Measurements from ENCODE around the gene CYB5B.

The CYB5B gene

GRCh38 chr16:69410219-69410990, 14.0 kb upstream of the CYB5B start:
- H3K9me3 ChIP-seq (ENCODE audit: control insufficient read depth, low read length): no peaks in the 10 kb centered on the region
- 84 to 96% methylated on average over 4 to 5 of the region's 6 CpGs for WGBS, 2 experiments (ENCODE audit: insufficient coverage in 2 of 2)
- H3K36me3 ChIP-seq (ENCODE audit: control insufficient read depth, insufficient read depth, low read length): no peaks in the 10 kb centered on the region
- H3K4me1 ChIP-seq (ENCODE audit: control insufficient read depth, insufficient read depth, low read length, poor library complexity, severe bottlenecking): peaks cover 3% of the 10 kb centered on the region
- peak overlapping the region; percentile 48 for H3K27ac ChIP-seq (ENCODE audit: low read depth, low read length, severe bottlenecking)
- no peak overlapping the region for H3K4me3 ChIP-seq (ENCODE audit: extremely low read depth, insufficient read depth, low read length, poor library complexity, severe bottlenecking)

GRCh38 chr16:69411064-69411985, 13.1 kb upstream of the CYB5B start:
- H3K4me1 ChIP-seq (ENCODE audit: control insufficient read depth, insufficient read depth, low read length, poor library complexity, severe bottlenecking): peaks cover 3% of the 10 kb centered on the region
- no peak overlapping the region for H3K4me3 ChIP-seq (ENCODE audit: extremely low read depth, insufficient read depth, low read length, poor library complexity, severe bottlenecking)
- H3K27ac ChIP-seq (ENCODE audit: low read depth, low read length, severe bottlenecking): no peak overlapping the region
- no peaks in the 10 kb centered on the region for H3K36me3 ChIP-seq (ENCODE audit: control insufficient read depth, insufficient read depth, low read length)
- H3K9me3 ChIP-seq (ENCODE audit: control insufficient read depth, low read length): no peaks in the 10 kb centered on the region
- 80 to 83% methylated on average over 9 to 10 of the region's 18 CpGs for WGBS, 2 experiments (ENCODE audit: insufficient coverage in 2 of 2)

GRCh38 chr16:69412287-69412686, 12.1 kb upstream of the CYB5B start:
- Histone ChIP-seq H3K9me3 (ENCODE audit: control insufficient read depth, low read length) (no peaks in the 10 kb centered on the region), H3K36me3 (ENCODE audit: control insufficient read depth, insufficient read depth, low read length) (no peaks in the 10 kb centered on the region), H3K4me1 (ENCODE audit: control insufficient read depth, insufficient read depth, low read length, poor library complexity, severe bottlenecking) (peaks cover 8% of the 10 kb centered on the region), H3K4me3 (ENCODE audit: extremely low read depth, insufficient read depth, low read length, poor library complexity, severe bottlenecking) (no peak overlapping the region), H3K27ac (ENCODE audit: low read depth, low read length, severe bottlenecking) (no peak overlapping the region)
- WGBS, 2 experiments (ENCODE audit: insufficient coverage in 2 of 2): 89 to 94% methylated on average over 7 to 10 of the region's 12 CpGs

- H3K36me3 ChIP-seq (ENCODE audit: control insufficient read depth, insufficient read depth, low read length): no peaks in the 10 kb centered on the region
- WGBS, 2 experiments (ENCODE audit: insufficient coverage in 2 of 2): 95 to 100% methylated on average over 5 of the region's 7 CpGs
- peaks cover 14% of the 10 kb centered on the region for H3K4me1 ChIP-seq (ENCODE audit: control insufficient read depth, insufficient read depth, low read length, poor library complexity, severe bottlenecking)
Measured at GRCh38 chr16:69413045-69413664, 11.3 kb upstream of the CYB5B start.

GRCh38 chr16:69417520-69418199, 6.8 kb upstream of the CYB5B start:
- H3K4me3 ChIP-seq (ENCODE audit: extremely low read depth, insufficient read depth, low read length, poor library complexity, severe bottlenecking): no peak overlapping the region
- peaks cover 18% of the 10 kb centered on the region for H3K4me1 ChIP-seq (ENCODE audit: control insufficient read depth, insufficient read depth, low read length, poor library complexity, severe bottlenecking)
- peak overlapping the region; percentile 89 for H3K27ac ChIP-seq (ENCODE audit: low read depth, low read length, severe bottlenecking)
- WGBS, 2 experiments (ENCODE audit: insufficient coverage in 2 of 2): 64 to 84% methylated on average over 3 to 7 of the region's 7 CpGs
- no peaks in the 10 kb centered on the region for H3K9me3 ChIP-seq (ENCODE audit: control insufficient read depth, low read length)
- no peaks in the 10 kb centered on the region for H3K36me3 ChIP-seq (ENCODE audit: control insufficient read depth, insufficient read depth, low read length)

More at GRCh38 chr16:69413045-69413664, 11.3 kb upstream of the CYB5B start:
- H3K9me3 ChIP-seq (ENCODE audit: control insufficient read depth, low read length): no peaks in the 10 kb centered on the region
- H3K4me3 ChIP-seq (ENCODE audit: extremely low read depth, insufficient read depth, low read length, poor library complexity, severe bottlenecking): no peak overlapping the region
- H3K27ac ChIP-seq (ENCODE audit: low read depth, low read length, severe bottlenecking): no peak overlapping the region

GRCh38 chr16:69419956-69420355, 4.5 kb upstream of the CYB5B start:
- Histone ChIP-seq H3K4me3 (ENCODE audit: extremely low read depth, insufficient read depth, low read length, poor library complexity, severe bottlenecking) (no peak overlapping the region), H3K27ac (ENCODE audit: low read depth, low read length, severe bottlenecking) (no peak overlapping the region), H3K9me3 (ENCODE audit: control insufficient read depth, low read length) (no peaks in the 10 kb centered on the region), H3K4me1 (ENCODE audit: control insufficient read depth, insufficient read depth, low read length, poor library complexity, severe bottlenecking) (peaks cover 18% of the 10 kb centered on the region), H3K36me3 (ENCODE audit: control insufficient read depth, insufficient read depth, low read length) (no peaks in the 10 kb centered on the region)
- WGBS, 2 experiments (ENCODE audit: insufficient coverage in 2 of 2): 80 to 83% methylated on average over 4 of the region's 4 CpGs

GRCh38 chr16:69423189-69423588, 1.2 kb upstream of the CYB5B start:
- Histone ChIP-seq H3K36me3 (ENCODE audit: control insufficient read depth, insufficient read depth, low read length) (peaks cover 23% of the 10 kb centered on the region), H3K4me3 (ENCODE audit: extremely low read depth, insufficient read depth, low read length, poor library complexity, severe bottlenecking) (no peak overlapping the region), H3K27ac (ENCODE audit: low read depth, low read length, severe bottlenecking) (no peak overlapping the region), H3K4me1 (ENCODE audit: control insufficient read depth, insufficient read depth, low read length, poor library complexity, severe bottlenecking) (peaks cover 7% of the 10 kb centered on the region), H3K9me3 (ENCODE audit: control insufficient read depth, low read length) (peaks cover 2% of the 10 kb centered on the region)
- WGBS, 2 experiments (ENCODE audit: insufficient coverage in 2 of 2): 97 to 99% methylated on average over 11 of the region's 11 CpGs

- WGBS, 2 experiments (ENCODE audit: insufficient coverage in 2 of 2): 3 to 4% methylated on average over 4 to 7 of the region's 11 CpGs
Measured at GRCh38 chr16:69424935-69425784, 741 bp downstream of the CYB5B start.

GRCh38 chr16:69428652-69429051, 4.2 kb downstream of the CYB5B start:
- peaks cover 11% of the 10 kb centered on the region for H3K9me3 ChIP-seq (ENCODE audit: control insufficient read depth, low read length)
- no peaks in the 10 kb centered on the region for H3K4me1 ChIP-seq (ENCODE audit: control insufficient read depth, insufficient read depth, low read length, poor library complexity, severe bottlenecking)
- no peak overlapping the region for H3K27ac ChIP-seq (ENCODE audit: low read depth, low read length, severe bottlenecking)
- H3K4me3 ChIP-seq (ENCODE audit: extremely low read depth, insufficient read depth, low read length, poor library complexity, severe bottlenecking): no peak overlapping the region
- 94 to 100% methylated on average over 2 of the region's 2 CpGs for WGBS, 2 experiments (ENCODE audit: insufficient coverage in 2 of 2)
- H3K36me3 ChIP-seq (ENCODE audit: control insufficient read depth, insufficient read depth, low read length): peaks cover 78% of the 10 kb centered on the region

More at GRCh38 chr16:69424935-69425784, 741 bp downstream of the CYB5B start:
- peaks cover 11% of the 10 kb centered on the region for H3K9me3 ChIP-seq (ENCODE audit: control insufficient read depth, low read length)
- H3K4me3 ChIP-seq (ENCODE audit: extremely low read depth, insufficient read depth, low read length, poor library complexity, severe bottlenecking): peak overlapping the region; percentile 93
- no peaks in the 10 kb centered on the region for H3K4me1 ChIP-seq (ENCODE audit: control insufficient read depth, insufficient read depth, low read length, poor library complexity, severe bottlenecking)
- H3K27ac ChIP-seq (ENCODE audit: low read depth, low read length, severe bottlenecking): peak overlapping the region; percentile 78
- H3K36me3 ChIP-seq (ENCODE audit: control insufficient read depth, insufficient read depth, low read length): peaks cover 43% of the 10 kb centered on the region
